ENCODE data around the gene GRIK3.

Gene GRIK3

DNA sequence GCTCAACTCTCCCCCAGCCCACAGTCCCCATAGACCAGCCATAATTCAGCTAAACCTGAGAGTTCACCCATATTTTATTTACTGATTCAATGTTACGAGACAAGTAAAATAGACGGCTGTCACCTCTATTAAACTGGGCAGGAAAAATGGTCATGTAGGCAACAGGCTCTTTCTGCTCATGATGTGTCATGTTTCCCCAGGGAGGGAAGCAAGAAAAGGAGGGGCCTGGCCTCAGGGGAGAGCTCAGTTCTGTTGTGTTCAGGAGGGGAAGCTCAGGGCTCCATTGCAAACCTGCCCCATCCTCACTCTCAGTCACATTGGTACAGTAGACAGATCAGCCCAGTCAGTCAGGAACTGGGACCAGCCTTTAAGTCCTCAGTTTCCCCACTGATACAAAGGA is 12.8 kb downstream of the GRIK3 start:
- in situ Hi-C loops (cut with HindIII; ENCODE audit: low sequenced_read_pairs) = no loop called here
- no peak for DNase-seq (ENCODE audit: low read depth)
- TF ChIP-seq, protein P1, sequence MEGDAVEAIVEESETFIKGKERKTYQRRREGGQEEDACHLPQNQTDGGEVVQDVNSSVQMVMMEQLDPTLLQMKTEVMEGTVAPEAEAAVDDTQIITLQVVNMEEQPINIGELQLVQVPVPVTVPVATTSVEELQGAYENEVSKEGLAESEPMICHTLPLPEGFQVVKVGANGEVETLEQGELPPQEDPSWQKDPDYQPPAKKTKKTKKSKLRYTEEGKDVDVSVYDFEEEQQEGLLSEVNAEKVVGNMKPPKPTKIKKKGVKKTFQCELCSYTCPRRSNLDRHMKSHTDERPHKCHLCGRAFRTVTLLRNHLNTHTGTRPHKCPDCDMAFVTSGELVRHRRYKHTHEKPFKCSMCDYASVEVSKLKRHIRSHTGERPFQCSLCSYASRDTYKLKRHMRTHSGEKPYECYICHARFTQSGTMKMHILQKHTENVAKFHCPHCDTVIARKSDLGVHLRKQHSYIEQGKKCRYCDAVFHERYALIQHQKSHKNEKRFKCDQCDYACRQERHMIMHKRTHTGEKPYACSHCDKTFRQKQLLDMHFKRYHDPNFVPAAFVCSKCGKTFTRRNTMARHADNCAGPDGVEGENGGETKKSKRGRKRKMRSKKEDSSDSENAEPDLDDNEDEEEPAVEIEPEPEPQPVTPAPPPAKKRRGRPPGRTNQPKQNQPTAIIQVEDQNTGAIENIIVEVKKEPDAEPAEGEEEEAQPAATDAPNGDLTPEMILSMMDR (IDR thresholded peaks at IDR 0.05; ENCODE audit: low read depth, low read length, missing control alignments) = no peak
- no peak overlapping the region for H3K4me3 ChIP-seq (ENCODE audit: low read depth, low read length)

DNA sequence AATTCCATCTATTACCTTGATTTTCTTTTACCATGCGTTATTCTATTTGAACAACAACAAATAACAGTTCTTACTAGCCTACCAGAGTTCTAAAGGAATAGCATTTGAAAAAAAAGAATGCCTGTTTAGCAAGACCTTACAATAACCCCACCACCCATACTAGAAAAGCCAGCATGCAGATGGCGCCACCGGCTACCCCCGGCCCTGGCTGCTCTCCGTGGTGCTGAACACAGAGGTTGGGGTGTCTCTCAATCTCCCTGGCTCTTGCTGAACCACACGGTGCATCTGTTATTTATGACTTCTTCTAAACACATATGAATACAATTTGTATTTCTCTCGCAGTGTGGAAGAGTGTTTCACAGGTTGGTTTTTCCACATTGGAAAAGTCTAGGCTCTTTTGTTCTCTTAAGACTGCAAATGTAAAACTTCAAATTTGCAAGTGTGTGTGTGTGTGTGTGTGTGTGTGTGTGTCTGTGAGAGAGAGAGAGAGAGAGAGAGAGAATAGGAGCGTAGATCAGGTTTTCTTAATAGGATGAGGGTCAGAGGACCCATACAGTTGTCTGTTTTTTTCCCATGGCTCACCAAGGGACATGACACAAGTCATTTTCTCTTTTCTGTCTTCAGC is 13.6 kb downstream of the GRIK3 start:
- H3K4me3 ChIP-seq (ENCODE audit: low read depth, low read length) = no peak overlapping the region
- TF ChIP-seq, protein P1 (IDR thresholded peaks at IDR 0.05; ENCODE audit: low read depth, low read length, missing control alignments) = no peak
- in situ Hi-C loops (cut with HindIII; ENCODE audit: low sequenced_read_pairs) = no loop called here
- DNase-seq (ENCODE audit: low read depth) = no peak

DNA sequence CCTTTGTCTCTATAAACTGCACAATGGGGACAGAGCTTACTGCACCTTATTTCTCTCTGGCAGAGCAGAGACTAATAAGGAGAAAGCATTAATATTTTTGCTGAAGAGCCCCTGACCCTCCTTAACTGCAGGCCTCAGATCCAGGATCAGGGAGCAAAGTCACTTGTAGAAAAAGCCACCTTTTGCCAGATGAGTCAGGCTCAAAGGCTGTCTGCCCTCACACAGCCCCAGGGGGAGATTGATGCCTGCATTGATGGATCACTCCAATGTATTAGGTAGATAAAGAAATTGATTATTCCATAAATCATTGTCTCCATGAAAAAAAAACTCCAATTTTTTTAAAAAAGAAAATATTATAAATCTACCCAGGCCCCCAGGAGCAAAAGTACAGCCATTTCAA is 15.8 kb downstream of the GRIK3 start:
- in situ Hi-C loops (cut with HindIII; ENCODE audit: low sequenced_read_pairs) = loop anchor here (5.0 kb wide), 1 partner anchor 51 kb away; no protein-coding TSS in a partner anchor
- H3K4me3 ChIP-seq (ENCODE audit: low read depth, low read length) = no peak overlapping the region
- TF ChIP-seq, protein P1 (IDR thresholded peaks at IDR 0.05; ENCODE audit: low read depth, low read length, missing control alignments) = no peak
- no peak for DNase-seq (ENCODE audit: low read depth)

DNA sequence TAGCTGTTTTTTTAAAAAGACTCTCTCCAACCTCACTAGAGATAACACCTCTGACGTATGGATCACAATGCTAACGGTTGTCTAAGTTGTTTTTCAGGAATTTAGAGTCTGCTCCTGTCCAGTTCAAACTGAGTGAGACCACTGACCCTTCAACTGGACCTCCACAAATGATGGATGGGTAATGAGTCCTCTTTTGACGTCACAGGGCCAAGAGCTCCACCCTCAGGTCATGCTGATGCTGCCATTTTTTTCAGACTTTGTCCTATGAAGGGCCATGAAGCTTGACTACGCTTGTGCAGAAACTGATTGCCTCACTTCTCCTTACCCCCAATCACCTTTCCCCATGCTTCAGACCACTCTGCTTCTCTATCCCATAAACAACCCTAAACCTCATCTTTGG is 16.6 kb downstream of the GRIK3 start:
- in situ Hi-C loops (cut with HindIII; ENCODE audit: low sequenced_read_pairs) = loop anchor here (5.0 kb wide), 1 partner anchor 50 kb away; no protein-coding TSS in a partner anchor
- H3K4me3 ChIP-seq (ENCODE audit: low read depth, low read length) = no peak overlapping the region
- DNase-seq (ENCODE audit: low read depth) = no peak
- TF ChIP-seq, protein P1 (IDR thresholded peaks at IDR 0.05; ENCODE audit: low read depth, low read length, missing control alignments) = no peak

DNA sequence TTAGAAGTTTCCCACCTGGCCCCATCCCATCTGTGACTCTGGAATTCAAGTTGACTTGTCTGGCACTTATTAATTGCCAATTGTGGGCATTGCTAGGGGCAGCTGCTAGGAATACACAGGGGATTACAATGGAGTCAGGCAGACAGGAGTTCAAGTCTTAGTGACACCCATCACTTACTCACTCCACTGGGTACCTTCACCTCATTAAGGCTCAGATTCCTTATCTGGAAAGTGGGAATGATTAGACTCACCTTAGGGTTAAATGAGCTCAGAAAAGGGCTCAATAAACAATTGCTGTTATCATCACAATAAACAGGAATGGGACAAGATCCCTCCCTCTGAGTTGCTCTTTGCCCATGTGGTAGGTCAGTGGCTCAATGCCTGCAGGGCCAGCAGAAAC is 18.2 kb downstream of the GRIK3 start:
- no peak for DNase-seq (ENCODE audit: low read depth)
- in situ Hi-C loops (cut with HindIII; ENCODE audit: low sequenced_read_pairs) = loop anchor here (5.0 kb wide), 1 partner anchor 49 kb away; no protein-coding TSS in a partner anchor
- no peak overlapping the region for H3K4me3 ChIP-seq (ENCODE audit: low read depth, low read length)
- TF ChIP-seq, protein P1 (IDR thresholded peaks at IDR 0.05; ENCODE audit: low read depth, low read length, missing control alignments) = no peak

DNA sequence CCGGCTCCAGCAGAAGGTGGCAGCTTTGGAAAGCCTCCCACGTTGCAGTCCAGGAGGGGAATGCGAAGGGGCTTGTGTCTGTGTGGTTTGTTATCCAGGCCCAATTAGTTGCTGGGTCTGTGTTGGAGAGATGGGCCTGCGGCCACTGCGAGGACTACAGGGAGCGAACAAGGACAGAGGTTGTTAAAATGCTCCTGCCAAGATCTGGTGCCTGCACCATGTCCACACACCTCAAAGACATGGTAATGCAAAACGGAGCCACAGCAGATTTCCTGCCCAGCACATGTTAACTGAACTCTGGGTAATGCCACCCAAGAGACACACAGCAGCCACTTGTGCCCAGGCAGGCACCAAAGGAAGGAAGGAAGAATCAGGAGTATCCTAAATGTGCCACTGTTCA is 18.6 kb downstream of the GRIK3 start:
- in situ Hi-C loops (cut with HindIII; ENCODE audit: low sequenced_read_pairs) = loop anchor here (5.0 kb wide), 1 partner anchor 48 kb away; no protein-coding TSS in a partner anchor
- no peak for DNase-seq (ENCODE audit: low read depth)
- TF ChIP-seq, protein P1 (IDR thresholded peaks at IDR 0.05; ENCODE audit: low read depth, low read length, missing control alignments) = no peak
- H3K4me3 ChIP-seq (ENCODE audit: low read depth, low read length) = no peak overlapping the region

Data from astrocyte of the cerebellum (primary cell).